Activated CD8-positive, alpha-beta memory T cell treated with anti-CD3 and anti-CD28 coated beads, Interleukin-2, amount 50 U/mL, for 24 hours (primary cell): ENCODE measurements around the gene NDUFB5.
A peak's percentile ranks its signal among the peaks of the same experiment; 100 is the strongest.

Experiments used
- DNase-seq: peaks from one replicate; pipeline ENCODE4 v3.0.0-alpha.2; 2020; ENCODE audit errors: extremely low read depth

Gene NDUFB5

DNA sequence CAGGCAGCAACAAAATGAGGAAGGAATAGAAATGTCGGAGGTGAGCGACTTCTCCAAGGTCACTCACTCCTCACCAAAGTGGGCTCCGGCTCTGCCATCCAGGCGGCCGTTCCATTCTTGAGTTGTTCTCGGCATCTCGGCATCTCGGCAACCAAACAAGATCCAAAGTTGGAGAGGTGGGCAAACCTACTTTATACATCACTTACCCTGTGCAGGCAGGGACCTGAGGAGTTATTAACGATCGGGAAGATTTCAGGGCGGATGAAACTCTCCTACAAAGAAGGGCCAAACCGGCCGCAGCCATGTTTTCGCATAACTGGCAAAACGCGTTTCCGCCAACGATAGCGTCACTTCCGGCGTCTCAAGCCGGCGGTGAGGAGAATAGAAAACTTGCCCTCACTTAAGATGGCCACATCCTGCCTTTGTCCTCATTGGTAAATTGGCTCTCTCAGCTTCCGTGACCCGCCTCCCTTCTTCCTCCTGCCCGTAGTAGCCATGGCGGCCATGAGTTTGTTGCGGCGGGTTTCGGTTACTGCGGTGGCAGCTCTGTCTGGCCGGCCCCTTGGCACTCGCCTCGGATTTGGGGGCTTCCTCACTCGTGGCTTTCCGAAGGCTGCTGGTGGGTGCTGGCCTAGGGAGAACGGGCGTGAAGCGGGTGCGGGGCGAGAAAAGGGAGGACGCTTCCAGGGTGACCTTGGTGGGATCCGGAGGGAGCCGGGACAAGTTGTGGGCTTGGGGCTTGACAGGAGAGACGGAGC lies at the start of gene NDUFB5, which contains the start of gene MRPL47:
TSS of gene NDUFB5 (plus strand) at position 474 of the 758 bp plus-strand sequence. CDS start at position 496, 22 bp downstream.
TSS of gene MRPL47 (minus strand) at position 318 of the 758 bp plus-strand sequence. CDS start at position 304, 14 bp downstream.
- peak; percentile 90 for DNase-seq

DNA sequence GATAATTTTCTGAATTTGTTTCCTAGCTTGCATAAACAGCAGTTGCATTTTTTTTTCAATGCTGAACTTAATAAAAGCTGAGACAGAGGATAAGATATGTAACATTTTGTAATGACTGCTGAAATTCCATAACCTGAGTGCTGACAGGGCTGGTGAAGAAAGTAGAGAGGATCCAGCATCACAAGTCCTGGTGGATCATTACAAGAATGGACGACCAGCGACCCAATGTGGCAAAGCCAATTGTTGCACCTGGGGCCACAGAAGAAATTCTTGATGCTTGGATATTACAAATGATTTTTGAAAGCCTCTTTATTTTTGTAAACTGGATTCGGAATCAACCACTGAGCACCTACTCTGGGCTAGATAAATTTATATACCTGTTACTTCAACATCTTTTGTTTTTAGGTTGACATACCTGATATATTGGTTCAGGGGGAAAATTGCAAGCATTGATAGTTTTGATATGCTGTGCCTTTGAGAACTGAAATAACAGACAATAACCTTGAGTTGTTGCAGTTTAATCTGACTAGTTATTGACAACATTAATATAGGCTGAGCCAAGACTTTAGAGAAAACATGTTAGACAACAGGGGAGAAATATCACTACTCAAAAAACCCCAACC lies 45.7 kb upstream of the NDUFB5 start:
- no peak for DNase-seq

GRCh38 chr3:179560791-179561190 lies 43.8 kb upstream of the NDUFB5 start:
- no peak for DNase-seq

DNA sequence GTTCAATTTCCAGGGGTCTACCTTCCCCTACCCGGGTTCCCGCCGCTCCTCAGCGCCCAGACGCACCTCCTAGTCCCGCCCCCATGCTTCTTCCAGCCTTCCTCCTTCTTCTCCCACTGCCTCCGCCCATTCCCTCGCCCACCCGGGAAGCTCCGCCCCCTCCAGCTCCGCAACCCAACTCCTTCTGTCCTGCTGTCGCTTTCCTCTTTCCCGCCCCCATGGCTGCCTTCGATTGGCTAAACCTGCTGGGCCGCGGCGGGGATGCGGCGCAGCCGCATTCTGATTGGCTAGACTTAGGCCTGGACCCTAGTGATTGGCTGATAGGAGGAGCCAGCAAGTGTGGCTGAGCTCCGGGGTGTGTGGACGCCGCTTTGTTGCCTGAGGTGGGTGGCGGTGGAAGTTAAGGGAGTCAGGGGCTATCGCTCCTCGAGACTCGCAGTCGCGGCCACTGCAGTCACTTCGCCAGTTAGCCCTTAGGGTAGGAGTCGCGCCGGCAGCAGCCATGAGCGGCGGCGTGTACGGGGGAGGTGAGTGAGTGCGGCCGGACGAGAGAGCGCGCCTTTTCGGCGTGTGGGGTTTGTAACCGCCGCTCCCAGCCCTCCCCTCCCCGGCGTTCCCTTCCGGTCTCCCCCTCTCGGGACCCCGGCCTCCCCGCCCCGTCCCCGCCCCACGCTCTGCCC lies 41.9 kb upstream of the NDUFB5 start, which contains the start of gene ACTL6A:
TSS of gene ACTL6A (plus strand) at position 336 of the 680 bp plus-strand sequence. CDS start at position 503, 167 bp downstream.
- DNase-seq, result peak; percentile 99

DNA sequence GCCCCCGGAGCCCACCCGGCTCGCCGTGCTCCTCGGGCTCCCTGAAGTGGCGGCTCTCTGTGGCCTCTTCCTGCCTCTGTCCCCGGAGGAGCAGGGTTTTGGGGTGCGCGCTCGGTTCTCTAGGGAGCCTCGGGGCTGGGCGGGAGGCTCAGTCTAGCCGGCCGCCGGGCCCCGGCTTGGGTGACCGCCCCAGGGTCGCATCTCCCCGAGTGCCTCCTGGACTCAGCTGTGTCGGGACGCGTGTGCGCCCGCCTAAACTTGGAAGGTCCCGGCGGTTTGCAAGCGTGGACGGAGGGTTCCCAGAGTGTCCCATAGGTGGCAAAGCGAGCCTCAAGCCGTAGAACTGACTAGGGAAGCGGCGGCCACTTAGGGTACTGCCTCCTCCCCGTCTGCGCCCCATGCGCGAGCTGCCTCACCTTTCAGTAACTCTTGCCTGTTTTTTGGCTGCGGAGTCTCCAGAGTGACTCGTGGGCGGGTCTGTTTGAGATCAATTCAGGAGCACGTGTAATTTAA lies 41.3 kb upstream of the NDUFB5 start:
- peak; percentile 41 for DNase-seq

GRCh38 chr3:179565496-179565895 lies 39.1 kb upstream of the NDUFB5 start:
- DNase-seq, result no peak

DNA sequence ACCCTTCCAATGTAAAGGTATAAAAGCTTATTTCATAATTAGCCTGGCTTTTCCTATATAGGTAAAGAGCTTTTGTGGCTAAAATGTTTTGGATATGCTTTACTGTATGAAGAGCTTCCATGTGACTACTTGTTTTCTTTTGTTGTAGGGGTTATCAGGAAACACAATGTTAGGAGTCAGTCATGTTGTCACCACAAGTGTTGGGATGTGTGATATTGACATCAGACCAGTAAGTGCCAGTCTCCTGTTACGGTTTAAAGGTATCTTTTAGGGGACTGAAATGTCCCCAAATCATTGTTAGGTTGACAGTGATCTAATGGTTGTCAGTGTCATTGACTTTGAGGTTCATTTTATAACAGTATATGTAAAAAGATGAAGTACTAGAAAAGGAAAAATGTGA lies 23.6 kb upstream of the NDUFB5 start:
- DNase-seq, result no peak

DNA sequence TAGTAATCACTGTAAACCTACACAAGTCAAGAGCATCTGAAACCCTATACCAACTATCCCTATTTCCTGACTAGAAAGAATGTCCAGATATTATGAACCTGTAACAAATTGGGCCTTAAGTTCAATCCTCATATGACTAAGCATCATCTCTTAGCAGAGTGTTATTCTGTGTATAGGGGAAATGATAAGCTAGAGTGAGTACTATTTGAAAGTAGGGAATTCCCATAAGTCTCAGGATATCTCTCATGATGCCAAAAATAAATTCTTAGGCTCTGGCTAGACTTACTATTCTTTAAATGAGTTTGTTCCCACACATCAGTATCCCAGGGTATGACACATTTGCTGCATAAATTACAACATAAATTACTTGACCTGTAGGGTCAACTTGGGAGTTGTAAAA lies 15.5 kb upstream of the NDUFB5 start:
- no peak for DNase-seq

DNA sequence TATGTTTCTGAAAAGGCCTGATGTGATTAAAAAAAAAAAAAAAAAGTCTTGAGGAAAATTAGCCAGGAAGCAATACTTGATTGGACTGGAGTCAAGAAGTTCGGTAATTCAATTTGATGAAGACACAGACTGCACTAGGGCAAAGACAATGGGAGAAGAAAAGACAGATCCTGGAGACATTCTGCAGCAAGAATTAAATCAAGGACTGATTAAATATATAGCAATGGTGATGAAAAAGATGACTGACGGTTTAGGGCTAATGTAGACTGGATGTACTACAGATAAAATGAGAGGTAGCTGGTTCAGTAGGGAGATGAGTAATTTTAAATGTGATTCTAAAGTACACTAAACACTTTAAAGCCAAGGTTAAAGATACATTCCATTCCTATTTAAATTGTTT lies 13.9 kb upstream of the NDUFB5 start:
- DNase-seq, result no peak

- DNase-seq, result no peak
Observed at GRCh38 chr3:179591313-179591712, 13.3 kb upstream of the NDUFB5 start.

GRCh38 chr3:179599531-179599930 lies 5.1 kb upstream of the NDUFB5 start:
- no peak for DNase-seq

DNA sequence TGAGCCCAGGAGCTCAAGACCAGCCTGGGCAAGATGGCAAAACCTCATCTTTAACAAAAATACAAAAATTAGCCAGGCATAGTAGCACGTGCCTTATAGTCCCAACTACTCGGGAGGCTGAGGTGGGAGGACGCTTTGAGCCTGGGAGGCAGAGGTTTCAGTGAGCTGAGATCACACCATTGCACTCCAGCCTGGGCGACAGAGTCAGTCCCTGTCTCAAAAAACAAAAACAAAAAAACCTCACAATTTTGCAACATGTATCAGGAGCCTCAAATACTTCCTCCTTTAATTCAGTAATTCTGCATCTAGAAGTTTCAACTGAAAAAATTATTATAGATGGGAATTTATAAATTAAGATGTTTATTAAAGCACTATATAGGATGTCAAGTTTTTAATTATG lies 1.3 kb upstream of the NDUFB5 start:
- no peak for DNase-seq

DNA sequence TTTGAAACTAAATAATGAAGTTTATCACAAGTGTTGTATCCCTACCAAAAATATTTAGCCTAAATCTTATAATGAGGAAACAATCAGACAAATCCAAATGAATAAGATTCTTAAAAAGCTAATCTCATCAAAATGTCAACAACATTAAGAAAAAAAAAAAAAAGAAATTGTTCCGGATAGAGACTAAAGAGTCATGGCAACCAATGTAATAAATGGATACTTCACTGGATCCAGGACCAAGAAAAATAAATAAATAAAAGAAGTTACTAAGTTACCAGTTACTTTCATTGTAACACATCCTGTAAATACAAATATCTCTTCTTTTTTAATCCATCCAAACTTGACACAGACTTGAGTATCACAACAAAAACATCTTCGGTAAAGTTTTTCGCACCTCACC lies 763 bp upstream of the NDUFB5 start:
- DNase-seq, result no peak

DNA sequence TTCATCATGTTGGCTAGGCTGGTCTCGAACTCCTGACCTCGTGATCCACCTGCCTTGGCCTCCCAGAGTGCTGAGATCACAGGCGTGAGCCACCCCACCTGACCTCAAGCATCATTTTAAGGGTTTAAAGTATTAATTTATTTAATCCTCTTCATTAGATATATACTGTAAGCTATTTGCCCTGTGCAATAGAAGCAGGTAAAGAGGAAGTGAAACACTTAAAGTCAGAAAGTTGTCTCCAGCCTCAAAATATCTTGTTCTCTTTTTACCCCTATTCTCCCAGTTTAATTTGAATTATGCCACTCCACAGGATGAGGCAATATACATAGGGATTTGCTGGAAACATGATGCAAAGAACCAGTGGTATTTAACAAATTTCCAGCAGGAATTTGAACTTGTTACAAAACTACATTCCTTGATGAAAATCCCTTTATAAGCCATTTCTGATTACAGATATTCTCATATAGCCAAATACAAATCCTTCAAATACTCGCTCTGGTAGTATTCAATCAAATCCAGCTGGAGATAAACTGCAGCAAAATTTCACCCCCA lies 2.0 kb downstream of the NDUFB5 start:
- DNase-seq, result no peak

GRCh38 chr3:179608931-179609720 lies 4.5 kb downstream of the NDUFB5 start:
- no peak for DNase-seq

- no peak for DNase-seq
Observed at GRCh38 chr3:179610066-179610465, 5.5 kb downstream of the NDUFB5 start.

DNA sequence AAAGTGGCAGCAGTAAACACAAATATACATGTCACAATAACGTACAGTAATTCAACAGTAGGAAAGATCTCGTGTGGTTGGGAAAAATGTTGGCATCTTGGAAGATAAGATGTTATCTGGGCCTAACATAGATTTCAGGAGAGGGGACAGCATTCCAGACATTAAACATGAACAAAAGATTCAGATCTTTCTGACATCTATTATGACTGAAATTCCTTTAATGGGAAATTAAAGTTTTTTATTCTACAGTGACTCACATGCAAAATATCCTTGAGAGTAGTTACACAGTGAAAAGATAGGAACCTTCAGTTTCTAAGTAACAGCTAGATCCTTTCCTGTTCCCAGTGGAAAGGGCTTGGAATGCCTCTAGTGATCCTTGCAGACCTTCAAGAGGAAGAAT lies 9.2 kb downstream of the NDUFB5 start:
- DNase-seq, result no peak

GRCh38 chr3:179615458-179616173 lies 11.0 kb downstream of the NDUFB5 start:
- DNase-seq, result no peak

DNA sequence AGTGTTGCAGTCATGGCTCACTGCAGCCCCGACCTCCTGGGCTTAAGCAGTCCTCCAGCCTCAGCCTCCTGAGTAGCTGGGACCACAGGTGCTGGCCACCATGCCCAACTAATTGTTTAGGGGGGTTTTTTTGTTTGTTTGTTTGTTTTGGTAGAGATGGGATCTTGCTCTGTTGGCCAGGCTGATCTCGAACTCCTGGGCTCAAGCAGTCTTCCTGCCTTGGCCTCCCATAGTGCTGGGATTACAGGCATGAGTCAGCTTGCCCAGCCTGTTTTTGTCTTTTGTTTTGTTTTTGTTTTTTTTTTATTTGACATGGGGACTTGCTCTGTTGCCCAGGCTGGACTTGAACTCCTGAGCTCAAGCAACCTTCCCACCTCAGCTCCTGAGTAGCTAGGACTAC lies 17.4 kb downstream of the NDUFB5 start:
- DNase-seq, result no peak

- no peak for DNase-seq
Observed at GRCh38 chr3:179624451-179624850, 19.9 kb downstream of the NDUFB5 start.
